Islet of Langerhans (tissue), 1 donor: ENCODE results near the gene GCK.

Source experiments
- FAIRE-seq: peaks from one replicate; lab custom pipeline; 2011; peaks lifted over from hg19 to GRCh38; lab: Jason Lieb, UNC

GCK gene

GRCh38 chr7:44189286-44189992 is at the start of gene GCK:
Gene GCK, minus strand, starts transcription at chr7:44189439. Its CDS starts 486 bp downstream, at chr7:44188953.
- FAIRE-seq, result peak; percentile 95

GRCh38 chr7:44238116-44238695 is 49.0 kb upstream of the GCK start:
- no peak for FAIRE-seq

- FAIRE-seq, result no peak
These were observed 48.5 kb upstream of the GCK start for GRCh38 chr7:44237696-44238095.

- no peak for FAIRE-seq
These were observed 47.1 kb upstream of the GCK start for GRCh38 chr7:44236333-44236728.

DNA sequence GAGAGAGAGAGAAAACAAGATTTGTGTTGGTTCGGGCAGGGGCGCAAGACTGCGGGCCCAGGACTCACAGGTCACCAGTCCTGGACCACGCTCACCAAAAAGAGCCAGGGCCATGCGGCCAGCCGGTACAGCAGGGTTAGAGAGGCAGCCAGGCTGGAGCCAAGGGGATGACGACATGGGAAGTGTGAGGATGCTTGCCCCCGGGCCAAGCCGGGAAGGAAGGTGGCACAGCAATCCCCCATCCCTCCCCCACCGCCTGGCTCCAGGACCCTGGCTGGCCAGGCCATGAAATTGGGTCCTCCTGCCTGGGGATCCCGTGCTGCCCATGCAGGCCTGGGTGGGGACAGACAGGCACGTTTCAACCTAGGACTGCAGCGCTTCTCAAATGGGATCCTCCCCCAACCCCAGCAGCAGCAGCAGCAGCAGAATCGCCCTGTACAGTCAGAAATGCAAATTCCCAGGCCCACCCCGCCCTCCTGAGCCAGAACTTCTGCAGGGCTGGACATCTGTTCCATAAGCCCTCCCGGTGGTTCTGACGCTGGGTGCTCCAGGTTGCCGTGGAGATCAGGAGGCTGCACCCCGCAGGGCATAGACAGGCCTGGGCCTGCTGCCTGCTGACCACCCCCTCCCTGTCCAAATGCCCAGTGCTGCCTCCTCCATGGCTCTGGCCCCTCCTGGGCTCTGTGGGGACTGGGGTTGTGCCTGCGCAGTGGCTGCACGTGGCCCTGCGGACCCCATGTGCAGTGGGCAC is 46.5 kb upstream of the GCK start:
- no peak for FAIRE-seq

- no peak for FAIRE-seq
These were observed 45.8 kb upstream of the GCK start for GRCh38 chr7:44235066-44235465.

DNA sequence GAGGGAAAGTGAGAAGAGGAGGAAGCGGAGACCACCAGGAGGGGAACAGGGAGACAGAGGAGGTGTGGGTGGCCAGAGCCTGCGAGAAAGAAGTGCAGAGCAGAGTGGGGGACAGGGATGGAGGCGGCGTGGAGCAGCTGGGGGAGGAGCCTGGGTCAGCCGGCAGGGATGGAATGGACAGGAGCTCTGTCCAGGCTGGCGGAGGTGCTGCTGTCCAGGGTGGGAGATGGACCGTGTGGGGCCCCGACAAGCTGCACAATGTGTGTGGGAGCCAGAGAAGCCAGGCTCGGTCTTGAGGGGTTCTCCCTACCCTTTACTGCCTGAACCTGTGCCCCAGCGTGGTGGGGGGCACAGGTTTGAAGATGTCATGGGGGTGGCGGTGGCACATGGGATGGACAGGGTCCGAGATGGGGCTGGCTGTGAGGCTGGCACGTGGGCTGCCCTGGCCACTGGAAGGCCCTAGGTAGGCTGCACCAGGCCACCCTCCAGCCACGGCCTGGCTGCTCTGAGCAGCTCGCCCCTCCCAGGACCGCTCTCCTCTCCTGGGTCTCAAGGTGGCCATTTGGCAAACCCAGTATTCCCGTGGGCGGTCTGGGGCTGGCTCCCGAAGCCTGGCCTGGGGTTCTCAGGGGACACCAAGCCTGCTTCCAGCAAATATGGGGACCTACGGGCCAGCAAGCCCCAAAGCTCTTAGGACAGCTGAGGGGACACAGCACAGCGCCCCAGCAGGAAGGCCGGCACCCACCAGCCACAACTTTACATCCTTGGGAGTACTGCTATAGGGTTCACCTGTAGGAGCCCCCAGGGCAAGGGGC is 43.9 kb upstream of the GCK start:
- no peak for FAIRE-seq

DNA sequence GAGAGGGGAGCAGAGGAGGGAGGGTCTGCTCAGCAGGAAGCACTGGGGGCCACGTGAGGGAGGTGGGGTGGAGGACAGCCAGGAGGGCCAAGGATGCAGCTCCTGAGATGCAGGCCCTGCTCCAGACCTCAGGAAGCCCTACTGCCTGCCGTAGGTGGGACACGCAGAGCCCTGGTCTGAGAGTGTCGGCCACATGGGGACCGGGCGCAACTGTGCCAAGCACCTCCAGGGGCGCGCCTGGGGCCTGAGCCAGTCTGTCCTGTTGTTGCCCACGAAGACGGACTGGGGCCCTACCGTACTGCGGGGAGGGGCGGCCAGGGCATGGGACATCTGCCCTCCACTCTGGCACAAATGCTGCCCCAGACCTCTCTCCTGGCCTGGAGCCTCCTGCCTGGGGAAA is 43.2 kb upstream of the GCK start:
- FAIRE-seq, result no peak

DNA sequence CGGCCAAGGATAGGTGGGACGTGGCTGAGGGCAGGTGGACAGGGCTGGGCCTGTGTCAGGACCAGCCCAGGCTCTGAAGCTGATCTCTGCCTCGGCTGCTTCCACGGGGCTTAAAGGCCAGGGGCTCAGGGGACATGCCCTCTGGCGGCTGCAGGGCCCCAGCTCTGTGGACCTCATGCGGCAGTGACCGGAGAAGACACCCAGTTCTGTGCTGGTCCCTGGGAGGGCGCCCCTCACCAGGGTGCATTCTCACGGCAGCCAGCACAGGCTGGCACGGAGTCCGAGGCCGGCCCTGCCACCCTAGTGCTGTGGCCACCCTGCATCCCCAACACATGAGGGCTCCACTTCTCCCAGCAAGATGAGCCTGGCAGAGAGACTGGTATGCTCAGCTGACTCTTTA is 41.8 kb upstream of the GCK start:
- FAIRE-seq, result no peak

DNA sequence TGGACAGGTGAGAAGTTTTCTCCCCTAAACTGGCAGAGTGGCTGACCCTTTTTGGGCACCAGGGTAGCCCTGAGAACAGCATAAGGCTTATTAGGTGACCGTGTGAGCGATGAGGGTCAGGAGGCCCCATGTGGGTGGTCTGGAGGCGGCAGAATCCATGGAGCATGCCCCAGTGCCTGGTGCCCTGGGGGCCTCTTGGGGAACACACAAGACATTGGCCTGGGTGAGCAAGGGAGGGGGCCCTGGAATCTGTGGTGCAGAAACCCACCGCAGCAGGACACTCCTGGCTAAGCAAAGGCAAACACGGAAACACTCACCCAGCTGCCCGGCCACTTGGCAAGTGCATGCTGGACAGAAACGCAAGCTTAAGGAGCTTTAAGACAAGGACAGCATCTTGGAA is 41.0 kb upstream of the GCK start:
- FAIRE-seq, result no peak

DNA sequence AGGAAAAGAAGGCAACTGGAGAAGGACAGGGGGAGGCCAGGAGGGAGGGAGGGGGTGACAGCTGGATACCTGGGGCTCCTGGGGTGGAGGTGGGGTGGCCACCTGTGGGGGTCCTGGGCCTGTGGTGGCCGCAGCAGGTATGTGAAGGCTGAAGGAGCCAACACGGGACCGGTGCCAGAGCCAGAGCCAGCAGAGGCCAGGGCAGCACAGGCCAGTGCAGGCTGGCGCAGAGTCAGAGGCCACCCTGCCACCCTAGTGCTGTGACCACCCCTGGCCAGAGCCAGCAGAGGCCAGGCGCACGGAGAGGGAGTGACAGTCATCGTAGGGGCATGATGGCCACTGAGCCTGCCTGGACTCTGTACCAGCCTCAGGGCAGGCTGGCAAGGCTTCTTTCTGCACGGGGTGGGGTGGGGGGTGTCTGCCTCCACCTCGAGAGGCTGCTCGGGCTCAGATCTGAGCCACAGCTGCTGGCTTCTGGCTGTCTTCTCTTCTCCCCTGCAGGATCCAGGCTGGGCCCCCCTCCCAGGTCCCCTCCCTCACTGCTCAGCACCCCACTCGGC is 40.4 kb upstream of the GCK start:
- FAIRE-seq, result no peak

GRCh38 chr7:44228571-44229350 is 39.5 kb upstream of the GCK start:
- no peak for FAIRE-seq

- no peak for FAIRE-seq
These were observed 38.7 kb upstream of the GCK start for GRCh38 chr7:44227911-44228310.

GRCh38 chr7:44226396-44226753 is 37.1 kb upstream of the GCK start:
- FAIRE-seq, result no peak

DNA sequence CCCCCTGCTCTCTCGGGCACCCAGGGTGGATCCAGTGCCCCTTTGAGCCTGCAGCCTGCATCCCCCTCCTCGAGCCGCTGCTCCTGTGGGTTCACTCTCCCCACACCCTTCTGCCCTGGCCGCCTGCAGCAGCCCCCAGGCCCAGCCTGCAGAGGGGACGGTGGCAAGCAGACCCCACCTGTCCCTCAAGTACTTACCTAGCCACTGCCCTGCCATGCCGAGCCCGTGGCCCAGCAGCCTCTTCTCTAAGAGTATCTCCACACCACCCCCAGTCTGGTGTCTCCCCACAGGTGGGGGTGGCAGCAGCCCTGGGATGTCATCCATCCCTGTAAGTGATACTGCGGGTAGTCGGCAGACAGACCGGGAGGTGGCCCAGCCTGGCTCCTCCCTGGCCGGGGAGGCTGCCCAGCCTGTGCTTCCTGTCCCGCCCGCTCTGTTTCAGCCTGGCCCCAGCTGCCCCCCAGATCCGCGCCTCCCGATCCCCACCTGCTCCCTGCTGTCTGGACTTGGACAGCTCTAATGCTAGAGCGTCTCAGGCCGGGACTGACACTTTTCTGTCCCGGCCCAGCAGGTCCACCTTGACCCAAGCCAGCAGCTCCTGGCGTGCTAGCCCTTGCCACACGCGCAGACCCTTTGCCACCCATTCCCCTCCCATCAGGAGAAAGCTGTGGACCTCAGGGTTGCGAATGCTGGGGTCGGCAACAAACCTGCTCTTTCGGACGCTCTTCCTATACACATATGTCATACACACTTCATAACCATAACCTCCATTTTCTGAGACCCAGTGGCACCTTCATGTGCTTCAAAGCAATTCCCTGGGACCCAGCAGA is 36.5 kb upstream of the GCK start:
- no peak for FAIRE-seq

GRCh38 chr7:44224974-44225565 is 35.8 kb upstream of the GCK start:
- no peak for FAIRE-seq

DNA sequence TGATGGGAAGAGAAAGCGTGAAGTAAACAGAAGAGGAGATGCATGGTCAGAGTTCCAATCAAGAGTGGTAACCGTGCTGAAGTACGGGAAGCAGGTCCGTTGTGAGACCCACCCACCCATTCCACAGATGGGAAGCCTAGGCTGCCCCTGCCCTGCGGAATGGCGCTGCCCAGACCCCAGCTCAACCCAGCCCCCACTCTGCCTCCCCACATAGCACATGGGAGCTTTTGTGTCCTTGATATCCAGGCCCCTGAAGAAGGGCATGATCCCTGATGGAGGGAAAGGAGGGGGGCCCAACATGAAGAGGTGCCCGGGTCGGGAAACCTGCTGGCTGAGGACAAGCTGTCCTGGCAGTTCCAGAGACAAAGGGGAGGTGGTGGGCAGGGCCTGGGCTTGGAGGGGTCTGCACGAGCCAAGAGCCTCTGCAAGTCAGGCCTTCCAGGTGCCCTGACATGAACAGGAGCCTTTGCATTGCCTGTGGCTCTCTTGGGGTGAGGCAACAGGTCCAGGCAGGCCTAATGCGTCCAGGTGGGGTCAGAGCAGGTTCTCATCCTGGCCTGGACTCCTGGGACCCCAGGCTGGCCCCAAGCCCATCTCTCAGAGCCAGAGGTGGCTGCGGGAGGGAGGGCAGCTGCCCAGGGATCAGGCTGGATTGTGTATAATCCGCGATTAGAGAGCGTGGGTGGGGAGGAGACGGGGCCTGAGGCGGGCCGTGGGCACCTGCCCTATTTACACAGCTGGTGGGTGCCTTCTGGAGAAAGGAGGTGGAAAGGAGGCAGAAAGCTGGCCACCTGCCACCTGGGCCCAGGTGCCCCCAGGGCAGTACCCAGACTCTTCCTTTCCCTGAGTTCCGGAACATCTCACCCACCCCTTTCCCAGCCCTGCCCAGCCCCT is 35.1 kb upstream of the GCK start:
- no peak for FAIRE-seq

DNA sequence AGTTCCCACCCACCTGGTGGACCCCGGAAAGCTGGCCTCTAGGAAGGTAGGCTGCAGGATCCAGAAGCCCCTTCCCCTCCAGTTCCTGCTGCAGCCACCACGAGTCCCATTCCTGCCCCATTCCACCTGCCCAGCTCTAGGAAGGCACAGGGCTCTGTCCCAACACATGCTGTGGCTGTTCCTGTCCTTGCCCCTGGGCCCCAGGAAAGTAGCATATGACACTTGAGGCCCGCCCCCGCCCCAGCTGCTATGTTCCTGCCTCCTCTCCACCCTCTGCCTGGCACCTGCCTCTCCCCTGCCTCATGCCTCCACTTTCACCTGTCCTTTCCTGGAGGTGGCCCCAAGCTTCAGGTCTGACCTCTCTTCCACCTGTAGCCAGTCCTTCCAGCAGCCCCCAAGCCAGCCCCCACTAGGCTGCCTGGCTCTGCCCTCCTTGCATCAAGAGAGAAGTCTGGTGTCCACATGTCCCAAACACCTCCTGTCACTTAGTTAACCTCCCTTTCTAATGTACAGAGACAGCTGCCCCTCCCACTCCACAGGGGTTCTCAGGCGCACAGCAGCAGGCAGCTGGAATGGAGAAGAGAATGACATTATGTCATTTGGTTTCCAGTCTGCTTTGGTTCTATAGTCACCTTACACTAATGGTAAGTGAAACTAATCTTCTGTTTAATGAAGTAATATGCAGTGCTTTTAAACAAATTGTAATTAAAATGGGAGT is 34.3 kb upstream of the GCK start:
- FAIRE-seq, result no peak
